AG09319 (cell line): ENCODE data around the gene PREX1.
"Not testable (repeated sequence)": the region's sequence is repeated elsewhere in the genome, so short reads cannot be mapped to it uniquely, and the experiment has no call there.

Experiments used
- DNase-seq: peaks from one replicate; pipeline ENCODE4 v3.0.0-alpha.2; 2010; ENCODE audit warnings: low read depth; ENCODE audit errors: extremely low read depth
- CTCF ChIP-seq: IDR thresholded peaks from 2 replicates; pipeline ENCODE4 v1.5.1; 2011; ENCODE audit warnings: low read depth, mild to moderate bottlenecking, inconsistent platforms, low read length, moderate library complexity

The PREX1 gene

DNA sequence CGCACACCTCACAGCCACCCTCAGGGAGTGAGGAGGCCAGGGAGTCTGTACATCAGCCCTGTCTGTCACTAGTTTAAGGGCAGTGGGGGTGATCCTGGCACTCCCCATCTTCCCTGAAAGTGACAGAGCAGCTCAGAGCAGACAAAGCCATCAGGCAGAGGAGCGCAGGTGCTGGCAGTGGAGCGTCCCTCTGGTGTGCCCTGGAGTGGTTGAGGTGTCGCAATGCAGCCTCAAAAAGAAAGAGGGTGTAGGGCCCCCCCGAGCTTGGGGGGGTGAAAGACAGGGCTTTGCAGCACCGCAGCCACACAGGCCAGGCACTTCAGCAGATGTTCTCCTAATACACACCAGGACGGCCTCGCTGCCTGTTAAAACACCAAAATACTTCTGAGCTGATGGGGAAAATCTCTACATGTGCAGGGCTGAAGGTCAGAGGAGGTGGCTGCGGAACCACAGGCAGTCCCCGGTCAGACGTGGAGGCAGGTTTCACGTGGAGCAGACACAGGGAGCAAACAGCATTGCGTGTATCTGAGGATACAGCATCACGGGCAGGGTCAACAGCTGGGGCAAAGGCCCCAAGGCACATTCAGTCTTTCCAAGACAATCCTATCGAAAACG is 69.5 kb downstream of the PREX1 start:
- DNase-seq = no peak

DNA sequence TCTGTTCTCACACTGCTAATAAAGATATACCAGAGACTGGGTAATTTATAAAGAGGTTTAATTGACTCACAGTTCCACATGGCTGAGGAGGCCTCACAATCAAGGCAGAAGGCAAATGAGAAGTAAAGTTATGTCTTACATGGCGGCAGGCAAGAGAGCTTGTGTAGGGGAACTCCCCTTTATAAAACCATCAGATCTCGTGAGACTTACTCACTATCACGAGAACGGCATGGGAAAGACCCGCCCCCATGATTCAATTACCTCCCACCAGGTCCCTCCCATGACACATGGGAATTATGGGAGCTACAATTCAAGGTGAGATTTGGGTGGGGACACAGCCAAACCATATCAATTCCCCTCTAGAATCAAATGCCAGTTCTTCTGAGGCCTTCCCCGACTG is 71.0 kb downstream of the PREX1 start:
- not testable (repeated sequence) for DNase-seq

More for the DNA sequence above, 69.5 kb downstream of the PREX1 start:
- no peak for TF ChIP-seq CTCF

DNA sequence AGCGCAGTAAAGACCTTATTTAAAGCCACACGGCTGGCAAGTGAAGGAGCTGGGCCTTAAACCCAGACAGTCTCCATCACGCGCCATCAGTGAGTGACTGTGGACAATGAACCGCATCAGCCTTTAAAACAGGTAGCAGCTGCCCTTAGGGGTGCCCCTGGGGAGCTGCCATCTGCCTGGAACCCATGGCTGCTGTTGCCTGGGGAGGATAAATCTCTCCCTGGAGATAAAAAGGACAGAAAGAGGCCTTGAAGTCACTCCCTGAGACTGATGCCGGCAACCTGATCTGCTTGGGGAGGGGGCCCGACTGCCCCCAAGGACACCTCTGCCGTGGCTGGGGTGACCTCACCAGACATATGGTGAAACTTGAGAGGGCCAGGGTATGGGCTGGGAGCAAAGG is 73.5 kb downstream of the PREX1 start:
- DNase-seq = no peak
- TF ChIP-seq CTCF = no peak

- no peak for TF ChIP-seq CTCF
- DNase-seq = no peak
These were observed 74.8 kb downstream of the PREX1 start for GRCh38 chr20:48752963-48753362.

- no peak for DNase-seq
- TF ChIP-seq CTCF = no peak
These were observed 75.9 kb downstream of the PREX1 start for GRCh38 chr20:48751871-48752270.

GRCh38 chr20:48750941-48751635 is 76.7 kb downstream of the PREX1 start:
- DNase-seq = no peak

GRCh38 chr20:48750376-48750775 is 77.4 kb downstream of the PREX1 start:
- TF ChIP-seq CTCF = no peak
- DNase-seq = no peak

More at GRCh38 chr20:48750941-48751635, 76.7 kb downstream of the PREX1 start:
- no peak for TF ChIP-seq CTCF

GRCh38 chr20:48749437-48749836 is 78.4 kb downstream of the PREX1 start:
- no peak for TF ChIP-seq CTCF
- DNase-seq = no peak
